HG03060 (cell line): Measurements from ENCODE around the gene ITPR2.
A peak's percentile ranks its signal among the peaks of the same experiment; 100 is the strongest.
"Not testable (repeated sequence)": the region's sequence is repeated elsewhere in the genome, so short reads cannot be mapped to it uniquely, and the experiment has no call there.

Experiments
- ATAC-seq: cut with Tn5 transposase; IDR thresholded peaks from one replicate; pipeline ENCODE4 v1.9.1; 2021; ENCODE audit warnings: low read depth, moderate number of reproducible peaks; ENCODE audit not compliant: unreplicated experiment

The ITPR2 gene

DNA sequence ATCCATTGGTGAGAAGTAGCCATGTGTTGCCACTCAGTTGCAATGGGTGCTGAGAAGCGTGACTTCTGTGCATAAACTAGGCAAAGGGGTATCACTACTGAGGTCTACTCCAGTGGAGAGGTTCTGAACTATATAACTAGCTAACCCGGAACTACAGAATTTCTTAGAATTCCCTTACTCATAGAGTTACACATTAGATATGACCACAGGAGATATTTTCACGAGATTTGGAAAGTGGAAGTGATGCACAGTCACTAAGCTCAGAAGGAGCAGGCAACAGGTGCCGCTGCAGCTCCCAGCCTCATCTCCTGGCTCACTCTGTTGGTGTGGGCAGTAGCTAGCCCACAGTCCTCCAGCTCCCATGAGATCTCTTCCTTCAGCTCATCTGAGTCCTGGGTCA, 501.0 kb downstream of the ITPR2 start:
- ATAC-seq, result no peak

- ATAC-seq, result no peak
Observed at GRCh38 chr12:26331136-26331535, 501.9 kb downstream of the ITPR2 start.

DNA sequence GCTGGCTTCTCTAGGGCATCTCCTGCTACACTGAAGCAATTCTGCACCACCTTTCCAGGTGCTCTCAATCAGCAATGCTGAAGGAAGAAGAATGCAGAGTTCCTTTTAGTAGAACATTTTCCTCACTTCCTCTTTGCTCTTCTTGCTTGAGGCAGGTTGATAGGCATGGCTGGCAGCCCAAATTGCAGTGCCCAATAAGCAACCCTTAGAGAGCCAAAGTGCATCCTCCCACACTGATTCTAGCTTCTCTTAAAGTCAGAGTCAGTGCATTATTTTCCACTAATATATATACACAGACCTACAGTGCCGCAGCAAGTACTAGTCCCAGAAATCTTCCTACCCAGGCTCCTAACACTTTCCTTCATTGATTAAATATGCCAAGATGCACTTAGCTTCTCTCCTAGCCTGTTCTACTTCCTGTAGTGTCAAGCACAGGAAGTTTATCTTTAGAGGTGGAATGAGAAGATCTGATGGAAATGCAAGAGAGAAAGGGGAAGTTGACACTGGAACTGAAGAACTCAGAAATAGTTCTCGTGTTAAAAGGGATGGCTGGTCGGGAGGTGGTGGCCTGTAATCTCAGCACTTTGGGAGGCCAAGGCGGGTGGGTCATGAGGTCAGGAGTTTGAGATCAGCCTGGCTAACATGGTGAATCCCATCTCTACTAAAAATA, 504.9 kb downstream of the ITPR2 start:
- ATAC-seq, result peak; percentile 48

- ATAC-seq, result no peak
Observed at GRCh38 chr12:26323673-26324072, 509.3 kb downstream of the ITPR2 start.

DNA sequence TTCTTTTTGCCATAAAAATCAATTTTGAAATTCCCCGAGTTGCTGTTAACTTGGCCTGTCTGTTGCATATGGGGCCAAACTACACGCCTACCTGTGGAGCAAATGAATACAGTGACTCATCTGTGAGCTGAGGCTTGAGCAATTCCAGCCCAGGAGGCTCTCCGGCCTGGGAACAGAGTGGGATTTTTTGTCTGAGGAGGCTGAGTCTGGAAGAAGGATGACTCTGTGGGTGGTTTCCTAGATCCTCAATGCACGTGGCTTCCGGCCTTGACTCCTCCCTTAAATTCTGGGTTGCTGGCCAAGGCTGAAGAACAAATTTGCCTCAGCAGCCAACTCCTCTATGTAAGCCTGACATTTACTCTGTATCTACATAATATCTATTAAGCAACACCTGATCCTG, 513.5 kb downstream of the ITPR2 start:
- ATAC-seq, result no peak

- peak; percentile 84 for ATAC-seq
Observed at GRCh38 chr12:26318661-26319068, 514.3 kb downstream of the ITPR2 start.

- peak; percentile 34 for ATAC-seq
Observed at GRCh38 chr12:26317942-26318575, 514.9 kb downstream of the ITPR2 start.

GRCh38 chr12:26314103-26314502, 518.9 kb downstream of the ITPR2 start:
- not testable (repeated sequence) for ATAC-seq

DNA sequence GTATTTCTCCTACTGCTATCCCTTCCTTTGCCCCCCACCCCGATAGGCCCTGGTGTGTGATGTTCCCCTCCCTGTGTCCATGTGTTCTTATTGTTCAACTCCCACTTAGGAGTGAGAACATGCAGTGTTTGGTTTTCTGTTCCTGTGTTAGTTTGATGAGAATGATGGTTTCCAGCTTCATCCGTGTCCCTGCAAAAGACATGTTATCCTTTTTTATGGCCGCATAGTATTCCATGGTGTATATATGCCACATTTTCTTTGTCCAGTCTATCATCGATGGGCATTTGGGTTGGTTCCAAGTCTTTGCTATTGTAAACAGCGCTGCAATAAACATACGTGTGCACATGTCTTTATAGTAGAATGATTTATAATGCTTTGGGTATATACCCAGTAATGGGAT, 522.5 kb downstream of the ITPR2 start:
- ATAC-seq, result not testable (repeated sequence)

GRCh38 chr12:26309634-26310033, 523.4 kb downstream of the ITPR2 start:
- ATAC-seq, result no peak

DNA sequence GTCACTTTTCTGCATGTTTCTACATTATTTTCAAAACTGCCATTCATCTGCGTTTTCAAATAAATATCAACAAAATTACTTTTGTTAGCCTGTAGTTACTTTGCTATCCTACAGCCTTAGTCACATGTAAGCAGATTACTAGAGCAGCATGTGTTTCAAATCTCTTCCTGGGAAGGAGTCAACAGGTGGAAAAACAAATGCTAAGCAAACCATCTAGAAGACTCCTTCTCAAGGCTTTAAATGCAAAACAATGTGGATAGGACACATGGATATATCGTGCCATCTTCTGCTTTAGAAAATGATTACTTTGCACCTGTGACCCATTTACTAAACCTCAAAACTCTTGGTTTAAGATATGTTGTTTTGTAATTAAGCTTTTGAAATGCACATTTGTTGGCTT, 528.7 kb downstream of the ITPR2 start:
- no peak for ATAC-seq

DNA sequence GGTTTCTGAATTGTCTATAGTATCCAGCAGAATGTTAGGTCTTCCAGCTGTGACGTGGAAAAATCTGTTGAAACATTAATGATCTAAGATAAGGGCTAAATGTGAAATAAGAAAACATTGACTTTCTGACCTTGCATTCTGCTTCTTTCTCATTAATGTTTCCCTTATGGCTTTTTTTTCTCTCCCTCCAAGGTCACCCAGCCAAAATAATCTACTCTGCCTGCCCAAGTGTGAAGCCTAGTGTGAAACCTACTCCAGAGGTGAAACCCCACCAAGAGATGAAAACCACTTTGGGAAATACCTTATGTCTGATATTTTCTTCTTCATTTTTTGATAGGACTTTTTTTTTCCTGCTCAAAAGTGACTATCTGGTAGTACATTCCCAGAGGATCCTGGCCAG, 529.6 kb downstream of the ITPR2 start:
- no peak for ATAC-seq

GRCh38 chr12:26302776-26303175, 530.2 kb downstream of the ITPR2 start:
- ATAC-seq, result no peak

- no peak for ATAC-seq
Observed at GRCh38 chr12:26299751-26300150, 533.2 kb downstream of the ITPR2 start.

GRCh38 chr12:26298785-26299621, 534.0 kb downstream of the ITPR2 start:
- peak; percentile 97 for ATAC-seq

DNA sequence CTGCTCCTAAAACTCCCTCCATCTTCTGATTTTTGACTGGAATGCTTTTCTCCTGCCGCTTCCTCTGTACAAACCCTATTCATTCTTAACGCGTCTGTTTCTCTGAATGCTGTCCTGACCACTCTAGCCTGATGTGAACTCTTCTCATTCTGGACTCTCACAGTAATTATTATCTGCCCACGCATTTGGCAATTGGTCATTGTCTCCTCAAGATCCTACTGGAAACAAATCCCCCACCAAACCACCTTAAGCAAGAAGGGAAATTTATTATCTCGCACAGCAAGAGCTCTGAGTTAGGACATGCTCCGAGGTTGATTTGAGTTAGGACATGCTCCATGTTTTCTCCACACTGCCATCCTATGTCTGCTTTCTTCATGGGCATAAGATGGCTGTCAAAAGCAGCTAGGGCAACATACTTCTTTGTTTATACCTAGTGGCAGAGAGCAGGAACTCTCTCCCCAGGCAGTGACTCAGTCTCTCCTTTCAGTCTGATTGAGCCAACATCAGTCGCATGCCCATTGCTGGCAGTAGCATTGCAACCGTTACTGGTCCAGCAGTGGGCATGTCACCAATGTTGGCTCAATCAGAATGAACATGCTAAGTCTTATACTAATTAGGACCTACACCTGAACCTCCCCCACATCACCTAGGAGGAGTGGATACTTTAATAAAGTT, 535.5 kb downstream of the ITPR2 start:
- ATAC-seq, result no peak

DNA sequence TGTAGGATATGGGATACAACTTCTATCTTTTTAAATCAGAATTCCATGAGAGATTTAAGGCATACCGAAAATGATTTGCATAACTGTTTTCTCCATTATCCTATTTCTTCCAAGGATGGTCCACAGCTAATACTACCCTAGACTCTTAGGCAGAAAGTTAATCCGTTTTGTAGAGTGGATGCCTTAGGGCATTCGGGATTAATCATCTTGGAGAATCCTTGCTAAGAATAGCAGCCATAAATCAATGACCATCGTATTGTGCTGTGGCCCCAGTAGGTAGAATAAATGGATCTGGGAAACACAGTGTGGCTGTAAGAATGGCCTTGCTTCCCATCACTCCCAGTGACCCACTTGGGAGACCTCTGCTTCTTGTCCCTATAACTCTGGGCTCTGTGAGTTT, 538.0 kb downstream of the ITPR2 start:
- no peak for ATAC-seq

DNA sequence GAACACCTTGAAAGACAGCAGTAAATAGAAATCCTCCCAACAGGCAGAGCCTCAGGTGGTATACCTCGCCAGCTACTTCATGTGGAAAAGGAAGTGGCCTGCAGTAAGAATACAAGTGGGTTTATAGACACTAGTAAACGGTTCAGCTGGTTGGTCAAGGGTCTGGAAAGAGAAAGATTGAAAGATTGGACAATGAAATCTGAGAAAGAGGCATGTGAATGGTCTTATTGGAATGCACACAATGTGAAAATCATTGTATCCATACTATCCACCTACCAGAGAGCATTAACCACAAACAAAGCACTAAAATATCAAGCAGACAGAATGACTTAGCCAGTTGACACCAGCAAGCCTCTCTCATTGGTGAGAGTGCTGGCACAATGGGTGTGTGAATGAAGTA, 539.4 kb downstream of the ITPR2 start:
- no peak for ATAC-seq

DNA sequence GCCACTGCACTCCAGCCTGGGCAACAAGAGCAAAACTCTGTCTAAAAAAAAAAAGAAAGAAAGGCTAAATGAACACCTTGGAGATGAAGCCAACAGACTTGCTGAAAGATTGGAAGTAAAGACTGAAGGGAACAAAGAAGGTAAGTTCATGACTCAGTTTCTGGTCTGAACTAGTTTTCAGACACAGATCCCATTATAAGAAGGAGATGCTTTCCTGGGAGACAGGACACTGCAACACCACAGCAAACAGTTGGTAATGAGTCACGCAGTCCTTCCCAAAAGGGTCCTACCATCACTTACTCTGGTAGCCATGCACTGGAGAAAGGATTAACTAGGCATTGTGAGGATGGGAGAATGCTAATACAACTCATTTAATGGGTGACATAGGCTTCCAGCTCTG, 540.4 kb downstream of the ITPR2 start:
- no peak for ATAC-seq

- no peak for ATAC-seq
Observed at GRCh38 chr12:26290565-26290964, 542.4 kb downstream of the ITPR2 start.
